ENCODE results near the gene BMP7. TPM values are rescaled to one million over a fixed set of nuclear protein-coding genes. Genes with fewer than 3 reads are reported as not detected.

Gene BMP7
- total and polyA plus RNA-seq, 7 donors: 0.03 TPM; not detected in 5

DNA sequence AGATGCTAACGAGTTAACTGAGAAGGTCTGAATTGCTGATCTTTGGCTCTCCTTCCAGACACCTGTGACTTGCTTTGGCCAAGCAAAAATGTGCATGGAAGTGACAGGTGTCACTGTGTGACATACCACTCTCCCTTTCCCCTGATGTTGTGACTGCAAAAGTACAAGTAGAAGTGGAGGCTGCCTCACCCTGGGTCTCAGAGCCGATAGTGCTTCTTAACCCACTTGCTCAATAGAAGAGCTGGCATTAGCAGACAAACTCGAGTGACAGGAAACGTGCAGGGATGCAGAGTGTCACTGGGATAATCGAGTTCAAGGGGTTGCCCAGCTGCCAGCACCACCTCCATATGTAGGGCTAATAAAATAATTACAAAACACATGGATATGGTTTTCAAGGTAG, 46.8 kb upstream of the BMP7 start:
- Histone ChIP-seq H3K27me3 (ENCODE audit: insufficient read depth in 3 of 3, low read length in 2 of 3) (peaks cover 0 to 18% (median 0%) of the 10 kb centered on the region in 3 donors), H3K4me3 (no peak overlapping the region), H3K36me3 (ENCODE audit: insufficient read depth in 1 of 2, low read depth in 1 of 2) (no peaks in the 10 kb centered on the region), H3K4me1 (no peaks in the 10 kb centered on the region), H3K9me3 (no peaks in the 10 kb centered on the region), H3K27ac (no peak overlapping the region)
- WGBS, 3 donors: 30 to 47% (median 30%) methylated on average over 5 of the region's 5 CpGs
- no peak for DNase-seq
- ATAC-seq: no peak
- intact Hi-C loops (cut with DNase I): no loop called here
- TF ChIP-seq, protein P1, sequence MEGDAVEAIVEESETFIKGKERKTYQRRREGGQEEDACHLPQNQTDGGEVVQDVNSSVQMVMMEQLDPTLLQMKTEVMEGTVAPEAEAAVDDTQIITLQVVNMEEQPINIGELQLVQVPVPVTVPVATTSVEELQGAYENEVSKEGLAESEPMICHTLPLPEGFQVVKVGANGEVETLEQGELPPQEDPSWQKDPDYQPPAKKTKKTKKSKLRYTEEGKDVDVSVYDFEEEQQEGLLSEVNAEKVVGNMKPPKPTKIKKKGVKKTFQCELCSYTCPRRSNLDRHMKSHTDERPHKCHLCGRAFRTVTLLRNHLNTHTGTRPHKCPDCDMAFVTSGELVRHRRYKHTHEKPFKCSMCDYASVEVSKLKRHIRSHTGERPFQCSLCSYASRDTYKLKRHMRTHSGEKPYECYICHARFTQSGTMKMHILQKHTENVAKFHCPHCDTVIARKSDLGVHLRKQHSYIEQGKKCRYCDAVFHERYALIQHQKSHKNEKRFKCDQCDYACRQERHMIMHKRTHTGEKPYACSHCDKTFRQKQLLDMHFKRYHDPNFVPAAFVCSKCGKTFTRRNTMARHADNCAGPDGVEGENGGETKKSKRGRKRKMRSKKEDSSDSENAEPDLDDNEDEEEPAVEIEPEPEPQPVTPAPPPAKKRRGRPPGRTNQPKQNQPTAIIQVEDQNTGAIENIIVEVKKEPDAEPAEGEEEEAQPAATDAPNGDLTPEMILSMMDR (IDR thresholded peaks at IDR 0.05): no peak

DNA sequence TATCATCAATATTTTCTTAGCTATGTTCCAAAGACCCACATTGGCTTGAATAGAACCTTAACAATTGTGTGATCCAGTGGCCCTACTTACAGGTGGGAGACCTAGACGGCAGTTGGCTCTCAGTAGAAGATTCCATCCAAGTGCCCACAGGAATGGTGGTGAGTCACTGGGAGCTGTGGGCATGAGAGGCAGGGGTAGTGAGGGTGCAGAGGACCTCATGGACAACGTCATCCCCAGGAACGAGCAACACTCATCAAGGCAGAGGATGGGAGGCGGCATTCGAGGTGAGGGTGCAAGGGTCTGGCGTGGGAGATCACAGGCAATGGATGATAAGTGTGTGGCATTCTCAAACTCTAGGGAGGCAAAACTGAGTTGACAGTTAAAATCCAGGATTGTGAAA, 45.7 kb upstream of the BMP7 start:
- DNase-seq (no peak), ATAC-seq (no peak)
- Histone ChIP-seq H3K27me3 (ENCODE audit: insufficient read depth in 3 of 3, low read length in 2 of 3) (peaks cover 0 to 18% (median 4%) of the 10 kb centered on the region in 3 donors), H3K36me3 (ENCODE audit: insufficient read depth in 1 of 2, low read depth in 1 of 2) (no peaks in the 10 kb centered on the region), H3K4me3 (no peak overlapping the region), H3K4me1 (no peaks in the 10 kb centered on the region), H3K27ac (no peak overlapping the region), H3K9me3 (no peaks in the 10 kb centered on the region)
- TF ChIP-seq, protein P1 (IDR thresholded peaks at IDR 0.05): no peak
- 88 to 90% (median 90%) methylated on average over 6 of the region's 6 CpGs for WGBS, 3 donors
- intact Hi-C loops (cut with DNase I): no loop called here

DNA sequence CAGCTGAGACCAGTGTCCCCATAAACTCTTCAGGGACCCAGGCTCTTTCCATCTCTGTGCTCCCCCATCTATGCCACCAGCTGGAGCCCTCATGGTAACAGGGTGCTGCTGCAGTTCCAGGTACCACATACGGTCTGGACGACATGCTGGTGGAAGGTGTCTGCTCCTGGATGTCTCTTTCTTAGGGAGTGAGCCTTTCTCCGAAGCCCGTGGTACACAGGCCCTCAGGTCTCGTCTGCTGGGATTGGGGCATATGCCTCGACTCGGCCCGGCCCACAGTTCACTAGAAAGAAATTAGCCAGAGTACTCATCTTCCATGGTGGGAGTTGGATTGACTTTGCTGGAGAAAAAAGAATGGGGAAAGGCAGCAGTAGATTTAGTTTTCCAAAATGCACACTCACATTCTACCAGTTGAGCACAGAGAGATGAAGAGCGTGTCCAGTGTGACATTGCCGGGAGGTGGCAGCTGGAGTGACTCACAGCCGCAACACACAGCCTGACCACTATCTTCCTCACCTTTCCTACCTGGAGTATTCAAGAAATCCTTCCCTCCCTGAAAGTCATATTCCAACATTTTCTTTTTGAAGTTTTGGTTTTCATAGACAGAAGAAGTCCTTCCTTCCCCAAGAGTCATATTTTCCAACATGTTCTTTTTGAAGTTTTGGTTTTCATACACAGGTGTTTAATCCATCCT, 44.5 kb upstream of the BMP7 start:
- WGBS, 3 donors: 92 to 95% (median 93%) methylated on average over 11 of the region's 11 CpGs
- no peak for ATAC-seq
- Histone ChIP-seq H3K9me3 (no peaks in the 10 kb centered on the region), H3K27ac (no peak overlapping the region), H3K27me3 (ENCODE audit: insufficient read depth in 3 of 3, low read length in 2 of 3) (peaks cover 0 to 18% (median 4%) of the 10 kb centered on the region in 3 donors), H3K36me3 (ENCODE audit: insufficient read depth in 1 of 2, low read depth in 1 of 2) (no peaks in the 10 kb centered on the region), H3K4me1 (no peaks in the 10 kb centered on the region), H3K4me3 (no peak overlapping the region)
- intact Hi-C loops (cut with DNase I): no loop called here
- TF ChIP-seq, protein P1 (IDR thresholded peaks at IDR 0.05): no peak
- DNase-seq: no peak

- peaks cover 2 to 18% (median 4%) of the 10 kb centered on the region in 3 donors for H3K27me3 ChIP-seq (ENCODE audit: insufficient read depth in 3 of 3, low read length in 2 of 3)
- ATAC-seq (no peak), DNase-seq (no peak)
- WGBS, 3 donors: 59 to 78% (median 68%) methylated on average over 9 of the region's 9 CpGs
- H3K36me3 ChIP-seq (ENCODE audit: insufficient read depth in 1 of 2, low read depth in 1 of 2): no peaks in the 10 kb centered on the region
- no peak overlapping the region for H3K4me3 ChIP-seq
- H3K9me3 ChIP-seq: no peaks in the 10 kb centered on the region
- TF ChIP-seq, protein P1 (IDR thresholded peaks at IDR 0.05): no peak
- no peaks in the 10 kb centered on the region for H3K4me1 ChIP-seq
- no peak overlapping the region for H3K27ac ChIP-seq
- intact Hi-C loops (cut with DNase I): no loop called here
These were observed 43.2 kb upstream of the BMP7 start for GRCh38 chr20:57309544-57310115.
